ENCODE measurements around the gene DNAJC16. TPM values are rescaled to one million over a fixed set of nuclear protein-coding genes. Genes with fewer than 3 reads are reported as not detected.

The DNAJC16 gene
- total and polyA plus RNA-seq, 2 of the 13 experiments (the other 11 are each of a cell fraction or from before 2014, with no cell fraction given), result 11.4 to 15.4 TPM

DNA sequence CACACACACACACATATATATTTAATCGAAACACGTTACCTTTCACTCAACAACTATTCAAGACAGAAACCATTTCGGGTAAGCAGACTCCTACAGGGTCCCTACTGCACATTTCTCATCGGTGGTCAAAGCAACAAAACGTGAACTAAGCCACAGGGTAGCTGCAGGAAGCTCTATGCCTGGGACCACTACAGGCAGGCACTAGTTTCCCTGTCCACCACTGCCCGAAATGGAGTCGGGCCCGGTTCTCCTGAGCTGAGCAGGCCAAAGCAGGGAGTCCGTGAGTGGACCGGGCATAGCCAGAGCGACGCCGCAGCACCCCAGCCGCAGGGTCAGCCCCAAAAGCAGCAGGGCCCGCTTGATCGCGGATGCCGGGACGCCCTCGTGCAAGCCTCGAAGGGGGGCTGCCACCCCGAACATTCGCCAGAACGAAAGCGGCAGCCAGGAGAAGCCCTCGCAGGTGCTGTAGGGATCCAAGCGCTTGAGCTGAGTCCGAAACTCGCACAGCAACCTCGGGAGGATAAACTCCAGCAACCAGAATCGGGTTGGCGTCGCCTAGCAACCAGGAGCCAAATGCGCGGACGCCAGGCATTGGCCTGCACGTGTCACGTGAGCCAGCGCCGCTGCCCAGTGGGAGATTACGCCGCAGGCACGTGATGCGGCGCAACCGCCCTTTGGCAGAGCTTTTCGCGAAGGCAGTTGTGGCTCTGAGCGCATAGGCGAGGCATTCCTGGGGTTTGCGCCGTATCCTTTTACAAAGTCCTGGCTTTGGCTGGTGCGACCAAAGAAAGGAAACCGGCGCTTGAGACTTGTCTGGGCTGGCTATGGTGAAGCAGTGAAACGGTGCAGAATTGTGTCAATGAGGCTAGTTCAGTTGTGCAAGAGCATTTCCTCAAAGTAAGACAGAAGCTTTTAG, 76.7 kb downstream of the DNAJC16 start (continued):
- TF ChIP-seq SP140L (CRISPR knock-in tag; IDR thresholded peaks at IDR 0.05; ENCODE audit: borderline replicate concordance) (no peak), SUZ12 (IDR thresholded peaks at IDR 0.05; ENCODE audit: low read depth, low read length) (no peak), HNRNPH1 (optimal IDR thresholded peaks at IDR 0.05; ENCODE audit: low read depth, low read length) (no peak), RBFOX2 (IDR thresholded peaks at IDR 0.05; ENCODE audit: low read depth, low read length) (peak; percentile 73), KLF16 (CRISPR knock-in tag; IDR thresholded peaks at IDR 0.05) (peak; percentile 59 to 91; a peak in 2 of 4 replicates), ZNF33B (CRISPR knock-in tag; IDR thresholded peaks at IDR 0.05) (peak; percentile 91), ZNF232 (CRISPR knock-in tag; IDR thresholded peaks at IDR 0.05; ENCODE audit: borderline replicate concordance) (peak; percentile 75; the same call in 1 of the 2 replicates), ZNF3 (CRISPR knock-in tag; IDR thresholded peaks at IDR 0.05) (no peak), NFKBIZ (CRISPR knock-in tag; IDR thresholded peaks at IDR 0.05) (peak; percentile 76; the same call in 1 of the 2 replicates), SNRNP70 (IDR thresholded peaks at IDR 0.05; ENCODE audit: low read depth, low read length) (no peak), DNMT3B (CRISPR knock-in tag; conservative IDR thresholded peaks at IDR 0.05) (peak; percentile 76; the same call in 1 of the 2 replicates), NR3C1 (CRISPR knock-in tag; IDR thresholded peaks at IDR 0.05) (no peak), ZNF382 (CRISPR knock-in tag; IDR thresholded peaks at IDR 0.05; ENCODE audit: borderline replicate concordance) (no peak), ZZZ3 (CRISPR knock-in tag; IDR thresholded peaks at IDR 0.05; ENCODE audit: borderline replicate concordance) (no peak), ZFP36 (IDR thresholded peaks at IDR 0.05; ENCODE audit: borderline replicate concordance, low read depth, low read length, partially characterized antibody) (no peak), ZNF253 (CRISPR knock-in tag; IDR thresholded peaks at IDR 0.05; ENCODE audit: borderline replicate concordance) (peak; percentile 72; the same call in 1 of the 2 replicates), MLLT10 (CRISPR knock-in tag; IDR thresholded peaks at IDR 0.05) (no peak)
- TF ChIP-seq, protein P1, sequence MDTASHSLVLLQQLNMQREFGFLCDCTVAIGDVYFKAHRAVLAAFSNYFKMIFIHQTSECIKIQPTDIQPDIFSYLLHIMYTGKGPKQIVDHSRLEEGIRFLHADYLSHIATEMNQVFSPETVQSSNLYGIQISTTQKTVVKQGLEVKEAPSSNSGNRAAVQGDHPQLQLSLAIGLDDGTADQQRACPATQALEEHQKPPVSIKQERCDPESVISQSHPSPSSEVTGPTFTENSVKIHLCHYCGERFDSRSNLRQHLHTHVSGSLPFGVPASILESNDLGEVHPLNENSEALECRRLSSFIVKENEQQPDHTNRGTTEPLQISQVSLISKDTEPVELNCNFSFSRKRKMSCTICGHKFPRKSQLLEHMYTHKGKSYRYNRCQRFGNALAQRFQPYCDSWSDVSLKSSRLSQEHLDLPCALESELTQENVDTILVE (CRISPR knock-in tag; IDR thresholded peaks at IDR 0.05), result peak; percentile 75
- TF ChIP-seq, protein P2, sequence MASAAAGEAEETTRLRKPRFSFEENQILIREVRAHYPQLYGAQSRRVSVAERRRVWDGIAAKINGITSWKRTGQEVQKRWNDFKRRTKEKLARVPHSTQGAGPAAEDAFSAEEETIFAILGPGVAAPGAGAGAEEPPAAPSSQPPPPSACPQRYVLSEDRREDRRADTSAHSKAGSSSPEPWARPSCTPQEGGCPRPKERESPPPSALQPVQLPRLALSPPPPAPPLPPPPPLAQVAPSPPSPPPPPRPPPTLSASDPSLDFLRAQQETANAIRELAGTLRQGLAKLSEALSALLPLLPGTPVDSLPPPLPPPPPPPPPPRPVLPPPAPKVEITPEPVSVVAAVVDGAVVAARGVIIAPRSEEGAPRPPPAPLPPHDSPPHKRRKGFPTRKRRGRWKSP (CRISPR knock-in tag; IDR thresholded peaks at IDR 0.05), result peak; percentile 99
- TF ChIP-seq, protein P3, sequence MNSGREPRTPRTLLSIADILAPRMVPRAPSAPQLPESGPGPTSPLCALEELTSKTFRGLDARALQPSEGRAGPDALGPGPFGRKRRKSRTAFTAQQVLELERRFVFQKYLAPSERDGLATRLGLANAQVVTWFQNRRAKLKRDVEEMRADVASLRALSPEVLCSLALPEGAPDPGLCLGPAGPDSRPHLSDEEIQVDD (CRISPR knock-in tag; IDR thresholded peaks at IDR 0.05; ENCODE audit: borderline replicate concordance), result peak; percentile 91; the same call in 1 of the 2 replicates
- TF ChIP-seq, protein P4, sequence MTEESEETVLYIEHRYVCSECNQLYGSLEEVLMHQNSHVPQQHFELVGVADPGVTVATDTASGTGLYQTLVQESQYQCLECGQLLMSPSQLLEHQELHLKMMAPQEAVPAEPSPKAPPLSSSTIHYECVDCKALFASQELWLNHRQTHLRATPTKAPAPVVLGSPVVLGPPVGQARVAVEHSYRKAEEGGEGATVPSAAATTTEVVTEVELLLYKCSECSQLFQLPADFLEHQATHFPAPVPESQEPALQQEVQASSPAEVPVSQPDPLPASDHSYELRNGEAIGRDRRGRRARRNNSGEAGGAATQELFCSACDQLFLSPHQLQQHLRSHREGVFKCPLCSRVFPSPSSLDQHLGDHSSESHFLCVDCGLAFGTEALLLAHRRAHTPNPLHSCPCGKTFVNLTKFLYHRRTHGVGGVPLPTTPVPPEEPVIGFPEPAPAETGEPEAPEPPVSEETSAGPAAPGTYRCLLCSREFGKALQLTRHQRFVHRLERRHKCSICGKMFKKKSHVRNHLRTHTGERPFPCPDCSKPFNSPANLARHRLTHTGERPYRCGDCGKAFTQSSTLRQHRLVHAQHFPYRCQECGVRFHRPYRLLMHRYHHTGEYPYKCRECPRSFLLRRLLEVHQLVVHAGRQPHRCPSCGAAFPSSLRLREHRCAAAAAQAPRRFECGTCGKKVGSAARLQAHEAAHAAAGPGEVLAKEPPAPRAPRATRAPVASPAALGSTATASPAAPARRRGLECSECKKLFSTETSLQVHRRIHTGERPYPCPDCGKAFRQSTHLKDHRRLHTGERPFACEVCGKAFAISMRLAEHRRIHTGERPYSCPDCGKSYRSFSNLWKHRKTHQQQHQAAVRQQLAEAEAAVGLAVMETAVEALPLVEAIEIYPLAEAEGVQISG (CRISPR knock-in tag; IDR thresholded peaks at IDR 0.05), result peak; percentile 77; the same call in 1 of the 2 replicates
- TF ChIP-seq, protein P5, sequence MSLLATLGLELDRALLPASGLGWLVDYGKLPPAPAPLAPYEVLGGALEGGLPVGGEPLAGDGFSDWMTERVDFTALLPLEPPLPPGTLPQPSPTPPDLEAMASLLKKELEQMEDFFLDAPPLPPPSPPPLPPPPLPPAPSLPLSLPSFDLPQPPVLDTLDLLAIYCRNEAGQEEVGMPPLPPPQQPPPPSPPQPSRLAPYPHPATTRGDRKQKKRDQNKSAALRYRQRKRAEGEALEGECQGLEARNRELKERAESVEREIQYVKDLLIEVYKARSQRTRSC (CRISPR knock-in tag; IDR thresholded peaks at IDR 0.05; ENCODE audit: low read depth), result no peak

All from HepG2 (cell line).